ENCODE results near the gene RSRC1. TPM values are rescaled to one million over a fixed set of nuclear protein-coding genes. Genes with fewer than 3 reads are reported as not detected.
"Not testable (repeated sequence)": the region's sequence is repeated elsewhere in the genome, so short reads cannot be mapped to it uniquely, and the experiment has no call there.

Gene RSRC1, protein sequence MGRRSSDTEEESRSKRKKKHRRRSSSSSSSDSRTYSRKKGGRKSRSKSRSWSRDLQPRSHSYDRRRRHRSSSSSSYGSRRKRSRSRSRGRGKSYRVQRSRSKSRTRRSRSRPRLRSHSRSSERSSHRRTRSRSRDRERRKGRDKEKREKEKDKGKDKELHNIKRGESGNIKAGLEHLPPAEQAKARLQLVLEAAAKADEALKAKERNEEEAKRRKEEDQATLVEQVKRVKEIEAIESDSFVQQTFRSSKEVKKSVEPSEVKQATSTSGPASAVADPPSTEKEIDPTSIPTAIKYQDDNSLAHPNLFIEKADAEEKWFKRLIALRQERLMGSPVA
- 10 to 100 TPM; 42.9 to 48.9 TPM for total RNA-seq

DNA sequence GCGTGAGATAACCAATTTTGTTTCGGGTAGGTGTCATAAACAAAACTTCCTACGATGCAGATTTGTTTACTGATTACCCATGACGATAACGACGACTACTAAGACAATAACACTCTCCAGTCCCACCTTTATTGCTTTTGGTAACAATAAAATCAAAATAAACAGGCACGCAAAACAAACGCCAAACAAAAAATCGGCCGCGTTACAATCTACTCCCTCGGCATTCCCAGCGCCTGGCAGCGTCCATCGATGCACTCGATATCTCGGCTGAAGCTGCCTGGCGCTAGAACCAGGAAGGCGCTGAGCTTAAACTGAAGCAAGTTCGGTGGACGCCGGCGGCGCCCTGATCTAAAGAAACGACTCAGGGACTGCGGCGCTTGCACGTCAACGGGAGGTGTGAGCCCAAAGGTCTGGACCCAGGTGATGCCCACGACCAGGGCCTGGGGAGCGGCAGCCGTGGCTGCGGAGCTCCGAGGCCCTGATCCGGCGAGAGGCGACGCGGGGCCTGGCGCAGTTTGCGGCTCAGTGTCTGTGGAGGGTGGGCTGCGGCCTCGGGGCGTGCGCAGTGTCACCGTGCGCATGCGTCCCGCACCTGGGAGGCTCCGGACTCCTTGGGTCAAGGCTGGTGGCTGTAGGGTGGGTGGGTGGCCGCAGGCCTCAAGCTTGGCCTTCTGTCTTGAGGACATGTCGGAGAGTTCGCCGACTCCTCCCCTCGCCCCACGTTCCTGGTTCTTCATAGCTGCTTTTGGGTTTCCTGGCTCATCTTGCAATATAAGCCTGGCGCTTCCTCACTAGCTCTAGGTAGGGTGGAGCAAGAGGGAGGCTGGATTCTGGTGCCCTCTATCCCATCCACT, at the start of gene RSRC1:
Gene RSRC1, plus strand, starts transcription at position 286 of the 854 bp plus-strand sequence. CDS start 12,016 bp downstream, outside the sequence.
- Mint-ChIP-seq H3K4me3 (peak within 1 kb of the TSS; percentile 91), H3K27me3 (peaks cover 39% of the 10 kb centered on the region), H3K36me3 (peaks cover 28% of the 10 kb centered on the region), H3K9me3 (peaks cover 9% of the 10 kb centered on the region), H3K4me1 (peaks cover 49% of the 10 kb centered on the region), H3K27ac (peak within 1 kb of the TSS; percentile 72)
- POLR2A ChIA-PET: interaction anchor here (0.9 to 2.1 kb wide), 4 partner anchors 11 to 461 kb away, joined by 3 to 9 read pairs (median 3); partner anchors contain the start of gene MLF1
- ATAC-seq (ENCODE audit: low read depth) (peak; percentile 81), DNase-seq (peak; percentile 78)

DNA sequence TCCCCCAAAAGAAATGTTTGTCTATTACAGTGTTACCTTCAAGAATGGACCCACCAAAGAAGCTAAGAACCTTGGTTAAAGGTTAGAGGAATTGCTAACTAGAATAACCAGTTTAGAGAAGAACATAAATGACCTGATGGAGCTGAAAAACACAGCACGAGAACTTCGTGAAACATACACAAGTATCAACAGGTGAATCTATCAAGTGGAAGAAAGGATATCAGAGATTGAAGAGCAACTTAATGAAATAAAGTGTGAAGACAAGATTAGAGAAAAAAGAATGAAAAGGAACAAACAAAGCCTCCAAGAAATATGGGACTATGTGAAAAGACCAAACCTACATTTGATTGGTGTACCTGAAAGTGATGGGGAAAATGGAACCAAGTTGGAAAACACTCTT, 44.3 kb upstream of the RSRC1 start:
- DNase-seq; H3K36me3 Mint-ChIP-seq; H3K9me3 Mint-ChIP-seq; ATAC-seq (ENCODE audit: low read depth); H3K4me1 Mint-ChIP-seq; H3K27ac Mint-ChIP-seq; POLR2A ChIA-PET; H3K27me3 Mint-ChIP-seq; H3K4me3 Mint-ChIP-seq: not testable (repeated sequence)

DNA sequence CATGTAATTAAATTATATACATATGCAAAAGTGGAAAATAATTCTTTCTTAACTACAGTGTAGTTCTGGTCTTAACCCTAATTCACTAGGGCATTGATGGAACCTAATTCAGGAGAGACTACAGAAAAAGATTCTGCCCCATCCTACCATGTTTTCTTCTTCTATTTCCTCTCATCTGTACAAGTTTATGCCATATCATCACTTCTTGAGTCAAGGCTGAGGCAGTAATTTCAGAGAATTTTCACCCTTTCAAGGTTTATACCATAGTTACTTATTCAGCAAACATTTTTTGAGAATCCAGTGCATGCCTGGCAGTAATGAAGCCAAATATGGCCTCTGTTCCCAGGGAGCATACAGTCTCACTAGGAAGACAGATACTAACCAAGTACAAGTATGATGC, 37.1 kb upstream of the RSRC1 start:
- no peaks in the 10 kb centered on the region for H3K4me1 Mint-ChIP-seq
- no peak for ATAC-seq (ENCODE audit: low read depth)
- H3K9me3 Mint-ChIP-seq: no peaks in the 10 kb centered on the region
- DNase-seq: no peak
- POLR2A ChIA-PET: no interaction called here
- no peak overlapping the region for H3K4me3 Mint-ChIP-seq
- peaks cover 7% of the 10 kb centered on the region for H3K27me3 Mint-ChIP-seq
- H3K27ac Mint-ChIP-seq: no peak overlapping the region
- H3K36me3 Mint-ChIP-seq: no peaks in the 10 kb centered on the region

DNA sequence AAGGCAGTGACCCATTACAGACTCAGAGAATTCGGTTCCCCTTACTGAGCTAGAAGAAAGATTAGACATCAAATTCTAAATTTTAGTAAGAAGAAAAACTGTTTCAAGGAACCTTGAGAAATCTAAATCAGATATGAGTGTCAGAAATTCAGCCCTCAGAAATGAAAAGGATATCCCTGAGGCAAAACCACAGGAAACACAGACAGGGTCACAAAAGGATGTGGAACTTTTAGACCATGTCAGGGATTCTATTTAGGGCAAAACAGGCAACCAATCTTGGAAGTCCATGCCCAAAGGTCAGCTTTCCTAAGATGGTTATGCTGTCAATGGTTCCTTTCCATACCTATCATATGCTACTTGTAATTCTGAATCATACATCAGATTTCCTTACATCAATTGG, 35.3 kb upstream of the RSRC1 start:
- Mint-ChIP-seq H3K36me3 (no peaks in the 10 kb centered on the region), H3K27ac (no peak overlapping the region), H3K4me3 (no peak overlapping the region), H3K4me1 (no peaks in the 10 kb centered on the region), H3K27me3 (peaks cover 7% of the 10 kb centered on the region), H3K9me3 (no peaks in the 10 kb centered on the region)
- DNase-seq (no peak), ATAC-seq (ENCODE audit: low read depth) (no peak)
- POLR2A ChIA-PET: no interaction called here

DNA sequence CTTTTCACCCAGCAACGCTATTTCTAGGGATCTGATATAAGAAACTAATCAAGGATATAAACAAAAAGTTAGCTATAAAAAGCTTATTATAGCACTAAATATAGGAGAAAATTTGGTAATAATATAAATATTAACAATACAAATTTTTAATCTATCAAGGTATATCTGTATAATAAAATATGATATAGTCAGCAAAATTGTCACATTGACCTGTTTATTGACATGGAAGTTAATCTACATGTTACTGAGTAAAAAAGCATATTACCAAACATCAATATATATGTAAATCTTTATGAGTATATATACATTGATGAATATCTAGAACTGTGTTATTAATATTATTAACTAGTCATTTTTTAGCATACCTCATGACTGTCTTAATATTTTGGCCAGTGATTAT, 30.3 kb upstream of the RSRC1 start:
- Mint-ChIP-seq H3K4me3 (no peak overlapping the region), H3K9me3 (no peaks in the 10 kb centered on the region), H3K27me3 (peaks cover 10% of the 10 kb centered on the region), H3K27ac (no peak overlapping the region), H3K4me1 (no peaks in the 10 kb centered on the region), H3K36me3 (no peaks in the 10 kb centered on the region)
- POLR2A ChIA-PET: no interaction called here
- ATAC-seq (ENCODE audit: low read depth): no peak
- DNase-seq: no peak

DNA sequence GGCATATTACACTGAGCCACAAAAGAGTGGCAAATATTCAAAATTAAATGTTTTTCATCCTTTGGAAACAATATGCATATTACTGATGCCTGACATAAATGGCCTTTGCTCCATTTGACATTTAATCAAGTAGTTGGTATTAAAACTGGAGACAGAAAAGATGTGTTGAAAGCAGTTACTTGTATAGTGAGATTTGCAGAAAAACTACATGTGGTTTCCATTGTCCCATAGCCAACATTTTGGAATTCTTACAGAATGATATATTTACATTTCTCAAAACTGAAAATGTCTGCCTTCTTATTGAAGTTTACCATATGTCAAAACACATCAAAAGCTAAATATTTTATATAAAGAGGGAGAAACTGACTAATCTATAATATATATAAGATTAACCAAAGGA, 25.2 kb upstream of the RSRC1 start:
- peaks cover 24% of the 10 kb centered on the region for H3K27me3 Mint-ChIP-seq
- no peaks in the 10 kb centered on the region for H3K36me3 Mint-ChIP-seq
- H3K4me1 Mint-ChIP-seq: no peaks in the 10 kb centered on the region
- peaks cover 1% of the 10 kb centered on the region for H3K9me3 Mint-ChIP-seq
- ATAC-seq (ENCODE audit: low read depth) (no peak), DNase-seq (no peak)
- no peak overlapping the region for H3K4me3 Mint-ChIP-seq
- no peak overlapping the region for H3K27ac Mint-ChIP-seq
- POLR2A ChIA-PET: no interaction called here

DNA sequence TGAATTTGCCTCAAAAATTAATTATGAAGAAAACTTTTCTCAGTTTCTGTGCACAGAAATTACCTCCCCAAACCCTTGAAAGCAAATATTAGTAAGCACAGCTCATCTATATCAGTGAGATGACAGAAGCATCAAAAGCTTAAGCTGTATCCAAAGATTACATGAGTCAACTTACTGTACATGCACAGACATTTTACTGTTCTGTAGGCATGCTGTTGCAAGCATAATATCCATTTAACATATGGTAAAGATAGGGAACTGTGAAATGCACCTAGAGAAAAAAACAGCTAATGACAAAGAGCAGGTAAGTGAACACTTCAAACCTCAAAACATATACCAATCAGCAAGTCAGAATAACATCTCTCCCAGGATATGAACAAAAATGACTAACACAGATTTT, 24.5 kb upstream of the RSRC1 start:
- H3K27me3 Mint-ChIP-seq: peaks cover 30% of the 10 kb centered on the region
- no peaks in the 10 kb centered on the region for H3K36me3 Mint-ChIP-seq
- H3K4me1 Mint-ChIP-seq: no peaks in the 10 kb centered on the region
- H3K27ac Mint-ChIP-seq: no peak overlapping the region
- no peak for ATAC-seq (ENCODE audit: low read depth)
- H3K4me3 Mint-ChIP-seq: no peak overlapping the region
- H3K9me3 Mint-ChIP-seq: peaks cover 1% of the 10 kb centered on the region
- no peak for DNase-seq
- POLR2A ChIA-PET: no interaction called here

DNA sequence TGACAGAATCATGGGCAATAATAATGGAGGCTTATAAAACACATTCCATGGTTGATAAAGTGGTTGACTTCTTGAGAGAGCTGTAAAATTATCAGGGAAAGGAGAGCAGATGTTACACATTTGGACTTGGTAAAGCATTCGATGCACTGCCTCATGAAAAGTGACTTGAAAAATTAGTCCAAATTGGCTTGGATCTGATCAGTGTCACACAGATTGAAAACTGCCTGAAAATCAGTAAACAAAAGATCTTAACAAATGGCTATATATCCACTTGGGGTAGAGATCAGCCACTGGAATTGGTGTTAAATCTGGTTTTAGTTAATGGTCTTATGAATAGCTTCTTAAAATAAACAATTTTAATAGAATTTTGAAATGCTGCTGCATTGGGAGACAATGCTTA, 24.0 kb upstream of the RSRC1 start:
- POLR2A ChIA-PET: no interaction called here
- Mint-ChIP-seq H3K27ac (no peak overlapping the region), H3K36me3 (no peaks in the 10 kb centered on the region), H3K4me1 (no peaks in the 10 kb centered on the region), H3K27me3 (peaks cover 33% of the 10 kb centered on the region), H3K4me3 (no peak overlapping the region), H3K9me3 (peaks cover 1% of the 10 kb centered on the region)
- no peak for ATAC-seq (ENCODE audit: low read depth)
- DNase-seq: no peak

DNA sequence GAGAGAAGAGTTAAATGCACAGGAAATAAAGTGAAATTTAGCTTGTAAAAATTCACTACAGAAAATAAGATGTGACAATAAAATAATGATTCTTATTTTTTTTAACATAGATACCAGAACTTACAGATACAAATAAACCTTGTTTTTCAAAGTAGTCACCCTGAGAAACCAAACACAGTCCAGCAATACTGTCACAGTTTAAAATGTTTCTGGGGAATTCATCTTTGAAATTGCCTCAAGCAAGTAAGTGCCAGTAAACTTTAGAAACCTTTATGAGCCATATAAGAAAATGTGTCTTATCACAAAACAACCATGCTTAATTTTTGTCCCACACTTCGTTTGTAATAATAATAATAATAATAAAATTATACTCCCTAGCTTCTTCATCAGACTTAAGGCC, 23.5 kb upstream of the RSRC1 start:
- no peak overlapping the region for H3K4me3 Mint-ChIP-seq
- peaks cover 1% of the 10 kb centered on the region for H3K9me3 Mint-ChIP-seq
- H3K36me3 Mint-ChIP-seq: no peaks in the 10 kb centered on the region
- POLR2A ChIA-PET: no interaction called here
- H3K4me1 Mint-ChIP-seq: no peaks in the 10 kb centered on the region
- H3K27ac Mint-ChIP-seq: no peak overlapping the region
- no peak for DNase-seq
- ATAC-seq (ENCODE audit: low read depth): no peak
- H3K27me3 Mint-ChIP-seq: peaks cover 37% of the 10 kb centered on the region

DNA sequence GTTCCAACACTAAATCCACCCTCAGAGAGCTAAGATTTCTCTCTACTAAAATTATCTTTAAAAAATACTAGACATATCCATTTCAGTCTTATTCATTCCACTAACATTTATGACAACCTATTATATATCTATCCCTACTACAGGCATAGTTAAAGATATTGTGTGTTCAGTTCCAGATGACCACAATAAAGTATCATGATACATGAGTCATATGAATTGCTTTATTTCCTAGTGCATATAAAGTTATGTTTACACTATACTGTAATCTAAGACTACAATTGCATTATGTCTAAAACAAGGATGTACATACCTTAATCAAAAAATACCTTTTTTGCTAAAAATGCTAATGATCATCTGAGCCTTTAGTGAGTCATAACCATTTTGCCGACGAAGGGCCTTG, 23.1 kb upstream of the RSRC1 start:
- H3K27me3 Mint-ChIP-seq: peaks cover 42% of the 10 kb centered on the region
- peaks cover 1% of the 10 kb centered on the region for H3K9me3 Mint-ChIP-seq
- H3K4me3 Mint-ChIP-seq: no peak overlapping the region
- no peaks in the 10 kb centered on the region for H3K36me3 Mint-ChIP-seq
- H3K27ac Mint-ChIP-seq: no peak overlapping the region
- DNase-seq (no peak), ATAC-seq (ENCODE audit: low read depth) (no peak)
- no peaks in the 10 kb centered on the region for H3K4me1 Mint-ChIP-seq
- POLR2A ChIA-PET: no interaction called here

DNA sequence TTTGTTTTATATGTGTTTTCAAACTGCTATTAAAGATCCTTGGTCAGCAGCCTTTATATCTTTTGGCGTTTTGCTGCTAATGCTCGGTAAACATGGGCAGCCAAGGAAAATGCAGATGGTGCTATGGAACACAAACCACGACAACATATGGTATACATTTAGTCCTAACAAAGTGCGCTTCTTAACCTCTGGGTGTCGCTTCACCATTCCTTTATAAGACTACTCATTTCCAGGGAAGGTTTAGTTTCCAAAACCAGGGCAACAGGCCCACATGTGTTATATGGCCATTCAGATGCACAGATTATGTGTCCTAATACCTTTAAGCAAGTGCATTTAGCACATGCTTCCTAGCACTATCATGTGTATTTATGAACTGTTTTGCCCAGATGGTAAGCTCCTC, 18.4 kb upstream of the RSRC1 start:
- Mint-ChIP-seq H3K27ac (no peak overlapping the region), H3K36me3 (no peaks in the 10 kb centered on the region), H3K27me3 (peaks cover 79% of the 10 kb centered on the region), H3K9me3 (peaks cover 1% of the 10 kb centered on the region), H3K4me3 (no peak overlapping the region), H3K4me1 (peaks cover 3% of the 10 kb centered on the region)
- no peak for DNase-seq
- POLR2A ChIA-PET: no interaction called here
- ATAC-seq (ENCODE audit: low read depth): no peak

DNA sequence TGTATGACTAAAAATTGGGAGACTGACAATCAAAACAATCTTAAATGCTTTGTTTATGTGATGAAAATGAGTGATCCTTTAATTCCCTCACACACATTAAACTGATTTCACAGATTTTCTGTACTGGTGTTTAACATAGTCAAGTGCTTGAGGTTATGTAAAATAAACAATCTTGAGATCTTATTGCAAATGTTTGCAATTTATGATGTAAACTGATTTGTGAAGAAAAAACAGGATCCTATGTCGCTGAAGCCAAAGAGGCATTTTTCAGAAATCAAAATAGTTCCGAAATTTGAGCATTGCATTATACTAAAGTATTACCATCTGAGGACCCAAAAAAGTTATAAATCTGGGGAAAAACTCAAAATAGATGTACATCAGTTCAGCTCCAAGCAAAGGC, 16.4 kb upstream of the RSRC1 start:
- Mint-ChIP-seq H3K27ac (no peak overlapping the region), H3K36me3 (no peaks in the 10 kb centered on the region), H3K4me3 (no peak overlapping the region), H3K9me3 (no peaks in the 10 kb centered on the region), H3K4me1 (peaks cover 9% of the 10 kb centered on the region), H3K27me3 (peaks cover 93% of the 10 kb centered on the region)
- POLR2A ChIA-PET: no interaction called here
- DNase-seq: no peak
- ATAC-seq (ENCODE audit: low read depth): no peak

DNA sequence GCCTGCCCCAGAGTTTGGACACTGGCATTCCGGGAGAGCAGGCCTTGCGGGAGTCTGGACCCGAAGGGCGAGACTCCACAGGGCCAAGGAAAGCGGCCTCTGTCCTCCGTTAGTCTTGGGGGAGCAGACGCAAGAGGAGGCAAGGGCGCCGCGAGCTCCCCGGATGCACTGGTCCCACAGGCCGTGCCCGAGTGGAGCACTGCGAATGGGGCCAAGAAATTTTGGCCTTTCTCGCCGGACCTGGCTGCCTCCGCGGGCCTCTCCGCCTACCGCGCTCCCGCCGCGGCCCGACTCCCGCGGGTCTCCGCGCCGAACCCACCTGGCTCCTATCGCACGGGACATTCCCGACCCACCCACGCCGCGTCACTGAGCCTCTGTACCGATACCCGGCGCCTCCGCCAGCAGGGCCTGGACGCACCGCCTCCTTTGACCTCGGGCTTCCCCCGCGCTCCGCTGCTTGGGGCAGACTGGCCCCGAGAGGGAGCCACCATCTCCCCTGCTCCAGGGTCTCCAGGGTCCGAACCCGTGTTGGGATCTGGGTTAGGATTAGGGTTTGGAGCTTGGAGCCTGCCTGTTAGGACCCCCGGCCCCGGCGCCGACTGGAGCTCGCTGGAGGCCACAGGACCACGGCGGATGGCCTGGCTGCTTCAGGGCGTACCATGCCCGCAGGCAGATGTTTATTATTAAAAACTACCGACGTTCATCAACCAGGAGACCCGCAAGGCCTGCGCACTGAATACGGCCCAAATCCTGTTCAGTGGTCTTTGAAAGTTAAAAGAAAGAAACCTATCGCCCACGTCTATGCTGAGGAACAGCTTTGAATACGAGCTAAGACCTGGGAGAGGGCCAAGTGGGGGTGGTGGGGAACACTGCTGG, 15.4 kb upstream of the RSRC1 start:
- Mint-ChIP-seq H3K27ac (no peak overlapping the region), H3K4me3 (no peak overlapping the region), H3K9me3 (no peaks in the 10 kb centered on the region), H3K4me1 (peaks cover 9% of the 10 kb centered on the region), H3K27me3 (peaks cover 96% of the 10 kb centered on the region), H3K36me3 (no peaks in the 10 kb centered on the region)
- POLR2A ChIA-PET: no interaction called here
- no peak for ATAC-seq (ENCODE audit: low read depth)
- peak; percentile 32 for DNase-seq

All from activated naive CD8-positive, alpha-beta T cell treated with anti-CD3 and anti-CD28 coated beads, Interleukin-2, amount 10 ng/mL, durations not matched to agents 7 days and 5 days (primary cell).